HUES48 (cell line): Measurements from ENCODE around the gene GNB1L.

Source experiments
- H3K27ac ChIP-seq: one replicate; pipeline ENCODE4 v1.7.0; 2013; ENCODE audit warnings: low read depth, low read length, inconsistent platforms
- H3K27me3 ChIP-seq: 2 replicates; pipeline ENCODE4 v1.6.1; 2013; ENCODE audit warnings: mild to moderate bottlenecking, low read length; ENCODE audit not compliant: control insufficient read depth, insufficient read depth
- H3K36me3 ChIP-seq: 2 replicates; pipeline ENCODE4 v1.6.1; 2013; ENCODE audit warnings: low read length; ENCODE audit not compliant: control insufficient read depth, insufficient read depth
- H3K4me1 ChIP-seq: 2 replicates; pipeline ENCODE4 v1.6.1; 2013; ENCODE audit warnings: mild to moderate bottlenecking, low read length; ENCODE audit not compliant: control insufficient read depth, insufficient read depth
- H3K4me3 ChIP-seq: 2 replicates; pipeline ENCODE4 v1.5.1; 2013; ENCODE audit warnings: mild to moderate bottlenecking, low read depth, low read length
- H3K9ac ChIP-seq: 2 replicates; pipeline ENCODE4 v1.6.1; 2013; ENCODE audit warnings: mild to moderate bottlenecking, low read depth, low read length, moderate library complexity
- H3K9me3 ChIP-seq: 2 replicates; pipeline ENCODE4 v1.6.1; 2013; ENCODE audit warnings: low read length; ENCODE audit not compliant: control insufficient read depth, insufficient read depth

Gene GNB1L

GRCh38 chr22:19854778-19855503 lies at the start of gene GNB1L, which contains the start of gene RTL10:
TSS of gene GNB1L (minus strand) at chr22:19854874. CDS start at chr22:19821355, 33,519 bp downstream.
TSS of gene RTL10 (minus strand) at chr22:19854874. CDS start at chr22:19852261, 2,613 bp downstream.
- Histone ChIP-seq H3K4me1 (peaks cover 15% of the 10 kb centered on the region), H3K4me3 (peak within 1 kb of the TSS; percentile 95), H3K9ac (peak within 1 kb of the TSS; percentile 86), H3K27ac (peak within 1 kb of the TSS; percentile 79), H3K27me3 (no peaks in the 10 kb centered on the region), H3K9me3 (no peaks in the 10 kb centered on the region), H3K36me3 (peaks cover 28% of the 10 kb centered on the region)

- H3K4me1 ChIP-seq: peaks cover 12% of the 10 kb centered on the region; the same call in 1 of the 2 replicates
- no peak overlapping the region for H3K27ac ChIP-seq
- H3K27me3 ChIP-seq: no peaks in the 10 kb centered on the region
- H3K36me3 ChIP-seq: no peaks in the 10 kb centered on the region
- no peak overlapping the region for H3K4me3 ChIP-seq
- H3K9me3 ChIP-seq: no peaks in the 10 kb centered on the region
- H3K9ac ChIP-seq: no peak overlapping the region
These were observed 49.6 kb upstream of the GNB1L start for GRCh38 chr22:19904174-19904856.

- peaks cover 12% of the 10 kb centered on the region; the same call in 1 of the 2 replicates for H3K4me1 ChIP-seq
- H3K36me3 ChIP-seq: no peaks in the 10 kb centered on the region
- H3K27me3 ChIP-seq: no peaks in the 10 kb centered on the region
- H3K9me3 ChIP-seq: no peaks in the 10 kb centered on the region
- no peak overlapping the region for H3K27ac ChIP-seq
- H3K4me3 ChIP-seq: no peak overlapping the region
- no peak overlapping the region for H3K9ac ChIP-seq
These were observed 48.8 kb upstream of the GNB1L start for GRCh38 chr22:19903513-19903912.

- H3K27me3 ChIP-seq: no peaks in the 10 kb centered on the region
These were observed 48.4 kb upstream of the GNB1L start for GRCh38 chr22:19903031-19903430.

GRCh38 chr22:19902245-19902715 lies 47.6 kb upstream of the GNB1L start:
- H3K27ac ChIP-seq: no peak overlapping the region
- H3K4me1 ChIP-seq: peaks cover 12% of the 10 kb centered on the region; the same call in 1 of the 2 replicates
- no peaks in the 10 kb centered on the region for H3K9me3 ChIP-seq
- no peaks in the 10 kb centered on the region for H3K36me3 ChIP-seq
- H3K9ac ChIP-seq: no peak overlapping the region
- no peaks in the 10 kb centered on the region for H3K27me3 ChIP-seq
- H3K4me3 ChIP-seq: no peak overlapping the region

More at GRCh38 chr22:19903031-19903430, 48.4 kb upstream of the GNB1L start:
- Histone ChIP-seq H3K4me1 (peaks cover 12% of the 10 kb centered on the region; the same call in 1 of the 2 replicates), H3K9me3 (no peaks in the 10 kb centered on the region), H3K36me3 (no peaks in the 10 kb centered on the region), H3K9ac (no peak overlapping the region), H3K4me3 (no peak overlapping the region), H3K27ac (no peak overlapping the region)

GRCh38 chr22:19901577-19902244 lies 47.0 kb upstream of the GNB1L start:
- H3K9ac ChIP-seq: no peak overlapping the region
- no peaks in the 10 kb centered on the region for H3K9me3 ChIP-seq
- H3K27ac ChIP-seq: no peak overlapping the region
- peaks cover 12% of the 10 kb centered on the region; the same call in 1 of the 2 replicates for H3K4me1 ChIP-seq
- no peaks in the 10 kb centered on the region for H3K36me3 ChIP-seq
- no peaks in the 10 kb centered on the region for H3K27me3 ChIP-seq
- H3K4me3 ChIP-seq: no peak overlapping the region

- Histone ChIP-seq H3K27me3 (no peaks in the 10 kb centered on the region), H3K36me3 (no peaks in the 10 kb centered on the region), H3K27ac (no peak overlapping the region), H3K4me1 (peaks cover 12% of the 10 kb centered on the region; the same call in 1 of the 2 replicates), H3K9ac (no peak overlapping the region), H3K4me3 (no peak overlapping the region), H3K9me3 (no peaks in the 10 kb centered on the region)
These were observed 46.2 kb upstream of the GNB1L start for GRCh38 chr22:19900707-19901436.

- H3K4me1 ChIP-seq: peaks cover 12% of the 10 kb centered on the region; the same call in 1 of the 2 replicates
These were observed 44.3 kb upstream of the GNB1L start for GRCh38 chr22:19898831-19899567.

GRCh38 chr22:19898145-19898544 lies 43.5 kb upstream of the GNB1L start:
- Histone ChIP-seq H3K9me3 (no peaks in the 10 kb centered on the region), H3K4me1 (peaks cover 5% of the 10 kb centered on the region; the same call in 1 of the 2 replicates), H3K27ac (no peak overlapping the region), H3K27me3 (no peaks in the 10 kb centered on the region), H3K36me3 (no peaks in the 10 kb centered on the region), H3K4me3 (no peak overlapping the region), H3K9ac (no peak overlapping the region)

More at GRCh38 chr22:19898831-19899567, 44.3 kb upstream of the GNB1L start:
- Histone ChIP-seq H3K27me3 (no peaks in the 10 kb centered on the region), H3K4me3 (no peak overlapping the region), H3K36me3 (no peaks in the 10 kb centered on the region), H3K9ac (no peak overlapping the region), H3K9me3 (no peaks in the 10 kb centered on the region), H3K27ac (no peak overlapping the region)

GRCh38 chr22:19897726-19898125 lies 43.1 kb upstream of the GNB1L start:
- no peaks in the 10 kb centered on the region for H3K9me3 ChIP-seq
- no peaks in the 10 kb centered on the region for H3K36me3 ChIP-seq
- H3K27me3 ChIP-seq: no peaks in the 10 kb centered on the region
- no peak overlapping the region for H3K9ac ChIP-seq
- H3K27ac ChIP-seq: no peak overlapping the region
- peaks cover 2% of the 10 kb centered on the region; the same call in 1 of the 2 replicates for H3K4me1 ChIP-seq
- no peak overlapping the region for H3K4me3 ChIP-seq
